Mesodermal cell (in vitro differentiated cells): ENCODE results near the gene GPR132.

Experiments used
- H3K27ac ChIP-seq: 2 replicates; pipeline ENCODE4 v1.7.0; 2013; ENCODE audit warnings: mild to moderate bottlenecking, low read depth, low read length, moderate library complexity; ENCODE audit not compliant: severe bottlenecking
- H3K36me3 ChIP-seq: 2 replicates; pipeline ENCODE4 v1.7.1; 2013; ENCODE audit warnings: mild to moderate bottlenecking, low read length, moderate library complexity; ENCODE audit not compliant: control insufficient read depth, insufficient read depth
- H3K4me1 ChIP-seq: one replicate; pipeline ENCODE4 v1.7.1; 2013; ENCODE audit warnings: mild to moderate bottlenecking, low read length; ENCODE audit not compliant: insufficient read depth, control insufficient read depth, poor library complexity, severe bottlenecking
- H3K4me3 ChIP-seq: 2 replicates; pipeline ENCODE4 v1.7.0; 2013; ENCODE audit warnings: low read length, control low read depth, mild to moderate bottlenecking; ENCODE audit not compliant: insufficient read depth, poor library complexity, severe bottlenecking; ENCODE audit errors: extremely low read depth
- H3K9me3 ChIP-seq: 2 replicates; pipeline ENCODE4 v1.7.1; 2013; ENCODE audit warnings: mild to moderate bottlenecking, low read length, moderate library complexity; ENCODE audit not compliant: control insufficient read depth
- WGBS, 2 experiments: methylation state at CpG; one replicate each; pipeline ENCODE4 v1.1.5; 2013; ENCODE audit warnings: missing lambda C conversion rate in 2 of 2; ENCODE audit not compliant: insufficient coverage in 2 of 2; 5-methylcytosine and 5-hydroxymethylcytosine counted together

The GPR132 gene

DNA sequence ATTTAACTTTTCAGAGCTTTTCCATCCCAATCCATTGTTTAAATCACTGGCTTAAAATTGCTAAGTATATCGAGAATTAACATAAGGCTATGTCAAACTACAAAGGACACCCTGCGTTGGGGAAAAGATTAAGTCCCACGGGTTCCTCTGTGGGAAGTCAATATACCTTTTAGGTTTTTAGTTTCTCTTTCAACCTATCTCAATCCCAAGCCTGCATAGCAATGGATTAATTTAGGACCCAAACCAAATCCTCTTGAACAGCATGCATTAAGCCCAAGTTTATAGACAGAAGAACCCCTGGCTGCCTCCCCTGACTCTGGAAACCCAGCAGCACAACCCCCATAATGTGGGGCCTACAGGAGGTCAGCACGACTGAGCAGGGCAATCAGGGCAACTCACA lies 50.6 kb downstream of the GPR132 start:
- H3K4me3 ChIP-seq = no peak overlapping the region
- no peaks in the 10 kb centered on the region for H3K9me3 ChIP-seq
- peaks cover 34% of the 10 kb centered on the region for H3K4me1 ChIP-seq
- WGBS, 2 experiments = 81 to 83% methylated on average over 3 to 4 of the region's 4 CpGs
- peaks cover 79% of the 10 kb centered on the region for H3K36me3 ChIP-seq
- no peak overlapping the region for H3K27ac ChIP-seq

DNA sequence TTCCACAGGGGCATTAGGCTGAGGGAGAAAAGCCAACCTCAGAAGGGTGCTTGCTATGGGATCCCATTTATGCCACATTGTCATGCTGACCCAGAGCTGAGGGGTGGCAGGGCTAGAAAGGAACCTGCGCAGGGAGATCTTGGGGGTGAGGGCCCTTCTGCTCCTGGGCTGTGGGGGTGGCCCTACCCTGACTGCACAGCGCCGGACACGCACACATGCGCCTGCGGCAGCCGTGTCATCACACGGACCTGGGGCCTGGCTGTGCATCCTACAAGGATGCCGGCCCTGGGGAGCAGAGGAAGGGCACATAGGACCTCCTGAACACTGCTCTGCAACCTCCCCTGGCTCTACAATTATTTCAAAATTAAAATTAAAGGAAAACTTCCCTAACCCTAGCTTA lies 51.2 kb downstream of the GPR132 start:
- peaks cover 30% of the 10 kb centered on the region for H3K4me1 ChIP-seq
- 96 to 98% methylated on average over 9 of the region's 9 CpGs for WGBS, 2 experiments
- H3K27ac ChIP-seq = no peak overlapping the region
- H3K36me3 ChIP-seq = peaks cover 81% of the 10 kb centered on the region
- no peaks in the 10 kb centered on the region for H3K9me3 ChIP-seq
- no peak overlapping the region for H3K4me3 ChIP-seq

DNA sequence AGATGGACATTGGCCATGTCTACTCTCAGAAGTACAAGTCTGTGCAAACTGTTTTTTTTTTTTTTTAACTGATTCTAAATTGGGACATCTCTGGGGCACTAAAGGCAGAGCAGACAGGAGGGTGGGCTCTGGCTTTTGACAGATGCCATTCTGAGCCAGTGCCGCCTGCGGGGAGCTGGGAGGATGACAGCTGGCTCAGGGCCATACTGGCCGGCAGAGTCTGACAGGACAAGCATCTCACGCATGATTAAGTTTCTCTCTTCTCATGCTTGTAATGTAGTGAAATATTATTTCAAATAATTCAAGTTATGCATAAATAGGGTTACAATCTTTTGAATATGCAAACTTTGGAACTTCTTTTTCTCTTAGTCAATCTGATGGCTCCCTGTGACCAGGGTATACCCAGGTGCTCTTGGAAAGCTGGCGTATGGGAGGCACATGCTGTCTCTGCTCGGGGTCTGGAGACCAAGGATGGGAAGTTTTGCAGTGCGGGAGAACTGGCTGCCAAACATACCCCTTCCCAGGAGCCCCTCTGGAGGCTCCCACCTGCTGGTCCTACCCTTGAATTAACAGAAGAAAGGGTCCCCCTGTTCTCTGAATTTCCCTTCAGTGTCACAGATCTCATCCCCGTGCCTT lies 52.0 kb downstream of the GPR132 start:
- peaks cover 23% of the 10 kb centered on the region for H3K4me1 ChIP-seq
- 80 to 92% methylated on average over 5 to 6 of the region's 8 CpGs for WGBS, 2 experiments
- no peak overlapping the region for H3K27ac ChIP-seq
- H3K36me3 ChIP-seq = peaks cover 82% of the 10 kb centered on the region
- H3K9me3 ChIP-seq = no peaks in the 10 kb centered on the region
- H3K4me3 ChIP-seq = no peak overlapping the region

DNA sequence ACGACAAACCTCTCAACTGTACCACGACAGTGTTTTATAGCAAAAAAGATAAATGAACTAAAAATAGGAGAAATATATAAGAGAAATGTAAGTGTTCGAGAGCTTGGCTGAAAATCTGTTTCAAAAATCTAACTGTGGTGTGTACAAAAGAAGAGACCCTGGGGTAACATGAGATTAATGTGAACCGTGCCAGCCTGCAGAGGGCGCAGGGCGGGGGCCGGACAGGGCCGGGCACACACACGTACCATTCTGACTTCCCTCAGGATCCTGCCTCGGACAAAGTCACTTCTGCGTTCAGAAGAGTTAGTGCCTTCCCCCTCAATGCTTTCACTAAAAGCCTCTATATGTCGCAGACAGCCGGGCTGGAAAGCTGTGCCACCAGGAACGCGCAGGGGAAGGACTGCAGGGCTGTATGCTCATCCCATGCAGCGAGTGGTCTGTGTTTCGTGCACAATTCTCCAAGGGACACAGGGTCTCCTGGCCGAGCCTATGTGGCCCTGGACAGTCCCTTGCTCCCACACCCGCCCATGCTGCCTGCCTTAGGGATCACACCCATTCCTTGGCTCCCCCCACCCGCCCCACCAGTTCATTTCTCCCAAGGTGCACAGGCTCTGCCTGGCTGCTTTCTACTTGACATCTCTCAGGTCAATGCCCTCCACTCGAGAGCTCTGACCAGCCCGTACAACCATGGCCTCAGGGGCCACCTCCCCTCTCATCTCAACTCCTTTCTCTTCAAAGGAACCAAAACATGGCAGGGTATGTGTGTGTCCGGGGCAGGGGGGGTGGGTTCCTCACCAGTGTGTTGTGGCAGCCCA lies 52.9 kb downstream of the GPR132 start:
- Histone ChIP-seq H3K4me1 (peaks cover 16% of the 10 kb centered on the region), H3K27ac (no peak overlapping the region), H3K36me3 (peaks cover 83% of the 10 kb centered on the region), H3K4me3 (no peak overlapping the region), H3K9me3 (no peaks in the 10 kb centered on the region)
- WGBS, 2 experiments = 94 to 96% methylated on average over 14 to 19 of the region's 23 CpGs

DNA sequence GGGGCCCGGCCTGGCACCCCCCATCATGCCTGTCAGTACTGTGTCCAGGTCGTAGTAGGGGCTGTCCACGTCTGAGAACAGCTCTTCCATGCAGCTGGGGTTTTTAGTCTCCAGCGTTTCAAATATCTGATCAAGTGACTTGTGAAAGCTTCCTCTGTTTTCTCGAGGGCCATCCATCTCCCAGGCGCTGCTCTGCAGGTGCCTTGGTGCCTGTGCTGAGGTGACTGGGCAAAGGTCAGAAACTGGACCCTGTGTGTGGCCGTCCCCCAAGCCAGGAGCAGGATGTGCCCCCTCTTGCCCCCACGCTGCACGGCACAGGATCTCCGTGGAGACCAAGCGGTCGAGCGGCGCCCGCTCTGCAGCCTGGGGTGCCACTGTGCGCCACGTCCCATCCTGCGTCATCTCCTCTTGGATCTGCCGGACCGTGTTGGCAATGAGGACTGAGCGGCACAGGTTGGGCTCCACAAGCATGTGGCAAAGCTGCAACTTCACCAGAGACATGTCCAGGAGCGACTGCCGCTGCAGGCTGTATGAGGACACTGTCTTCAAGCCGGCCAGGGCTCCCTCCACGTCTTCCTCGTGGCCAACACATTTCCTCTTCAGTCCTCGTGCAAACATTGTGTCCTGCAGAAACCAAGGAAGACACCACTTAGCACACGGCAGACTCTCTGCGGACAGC lies 53.8 kb downstream of the GPR132 start:
- no peaks in the 10 kb centered on the region for H3K9me3 ChIP-seq
- no peak overlapping the region for H3K27ac ChIP-seq
- H3K4me1 ChIP-seq = peaks cover 10% of the 10 kb centered on the region
- H3K4me3 ChIP-seq = no peak overlapping the region
- WGBS, 2 experiments = 96 to 99% methylated on average over 29 of the region's 29 CpGs
- peaks cover 80% of the 10 kb centered on the region for H3K36me3 ChIP-seq

DNA sequence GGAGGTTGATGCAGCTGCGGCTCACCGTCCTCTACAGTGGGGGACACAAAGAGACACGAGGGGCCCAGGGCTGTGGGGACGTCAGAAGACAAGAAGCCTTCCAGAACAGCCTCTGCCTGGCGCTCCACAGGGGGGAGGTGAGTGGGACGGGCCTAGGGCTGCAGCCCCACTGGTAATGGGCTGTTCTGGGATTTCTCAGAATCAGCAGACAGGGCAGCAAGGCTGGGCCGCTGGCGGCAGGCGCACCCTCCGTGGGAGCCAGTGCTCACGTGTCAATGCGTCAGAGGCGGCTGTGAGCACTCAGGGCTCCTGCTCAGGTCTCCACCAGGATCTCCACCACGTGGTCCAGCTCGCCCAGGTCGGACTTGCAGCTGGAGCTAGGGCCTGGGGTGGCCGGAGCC lies 54.3 kb downstream of the GPR132 start:
- 77 to 90% methylated on average over 15 of the region's 17 CpGs for WGBS, 2 experiments

DNA sequence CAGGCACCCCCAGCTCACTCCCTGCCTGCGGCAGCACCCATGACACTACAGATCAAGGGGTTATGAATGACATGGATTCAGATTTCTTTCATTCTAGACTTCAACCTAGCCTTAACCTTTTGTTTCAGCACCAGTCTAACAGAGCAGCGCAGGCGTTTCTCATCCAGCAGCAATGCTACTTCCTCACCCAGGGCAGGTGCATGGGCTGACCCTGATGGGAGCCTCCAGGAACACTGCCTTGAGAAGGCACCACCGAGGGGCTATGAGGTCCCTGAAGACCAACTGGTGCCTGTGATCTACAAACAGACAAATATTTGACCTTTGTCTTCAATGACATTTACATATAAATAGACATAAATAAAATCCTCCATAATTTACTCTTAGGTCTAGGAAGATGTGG lies 55.1 kb downstream of the GPR132 start:
- Histone ChIP-seq H3K27ac (no peak overlapping the region), H3K9me3 (no peaks in the 10 kb centered on the region), H3K4me1 (peaks cover 3% of the 10 kb centered on the region), H3K36me3 (peaks cover 74% of the 10 kb centered on the region), H3K4me3 (no peak overlapping the region)
- 88 to 100% methylated on average over 3 of the region's 4 CpGs for WGBS, 2 experiments

More for the DNA sequence above, 54.3 kb downstream of the GPR132 start:
- Histone ChIP-seq H3K36me3 (peaks cover 76% of the 10 kb centered on the region), H3K27ac (no peak overlapping the region), H3K4me3 (no peak overlapping the region), H3K4me1 (peaks cover 10% of the 10 kb centered on the region), H3K9me3 (no peaks in the 10 kb centered on the region)

DNA sequence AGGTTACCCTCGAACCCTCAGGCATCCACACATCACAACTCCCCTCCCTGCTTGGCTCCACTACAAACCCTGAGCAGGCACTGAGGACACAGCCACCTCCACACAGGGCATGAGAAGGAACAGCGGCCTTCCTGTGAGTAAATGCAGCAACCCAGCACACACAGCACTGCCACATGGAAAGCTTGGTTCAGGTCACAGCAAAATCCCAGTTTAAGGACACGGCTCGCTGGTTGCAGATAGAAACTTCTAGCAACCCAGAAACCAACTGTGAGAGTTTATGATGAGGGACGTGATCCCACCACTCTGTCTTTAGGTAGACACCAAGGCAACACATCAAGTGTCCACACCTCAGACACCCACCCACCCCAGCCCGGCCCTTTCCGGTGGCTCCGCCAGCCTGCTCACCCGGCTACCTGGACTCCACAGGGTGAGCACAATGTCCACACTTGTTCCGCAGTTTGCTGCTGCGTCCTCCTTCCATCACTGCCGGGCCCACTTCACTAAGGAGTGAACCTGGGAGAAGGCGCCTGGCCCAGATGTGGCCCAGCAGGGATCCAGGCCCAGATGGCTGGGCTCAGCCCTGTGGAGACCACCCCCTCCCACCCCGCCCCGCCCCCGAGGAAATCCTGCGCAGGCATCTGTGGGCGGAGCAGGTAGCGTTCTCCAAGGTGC lies 57.5 kb downstream of the GPR132 start:
- Histone ChIP-seq H3K36me3 (peaks cover 59% of the 10 kb centered on the region), H3K4me3 (no peak overlapping the region), H3K4me1 (no peaks in the 10 kb centered on the region), H3K9me3 (no peaks in the 10 kb centered on the region), H3K27ac (no peak overlapping the region)
- WGBS, 2 experiments = 95 to 98% methylated on average over 13 to 19 of the region's 19 CpGs

DNA sequence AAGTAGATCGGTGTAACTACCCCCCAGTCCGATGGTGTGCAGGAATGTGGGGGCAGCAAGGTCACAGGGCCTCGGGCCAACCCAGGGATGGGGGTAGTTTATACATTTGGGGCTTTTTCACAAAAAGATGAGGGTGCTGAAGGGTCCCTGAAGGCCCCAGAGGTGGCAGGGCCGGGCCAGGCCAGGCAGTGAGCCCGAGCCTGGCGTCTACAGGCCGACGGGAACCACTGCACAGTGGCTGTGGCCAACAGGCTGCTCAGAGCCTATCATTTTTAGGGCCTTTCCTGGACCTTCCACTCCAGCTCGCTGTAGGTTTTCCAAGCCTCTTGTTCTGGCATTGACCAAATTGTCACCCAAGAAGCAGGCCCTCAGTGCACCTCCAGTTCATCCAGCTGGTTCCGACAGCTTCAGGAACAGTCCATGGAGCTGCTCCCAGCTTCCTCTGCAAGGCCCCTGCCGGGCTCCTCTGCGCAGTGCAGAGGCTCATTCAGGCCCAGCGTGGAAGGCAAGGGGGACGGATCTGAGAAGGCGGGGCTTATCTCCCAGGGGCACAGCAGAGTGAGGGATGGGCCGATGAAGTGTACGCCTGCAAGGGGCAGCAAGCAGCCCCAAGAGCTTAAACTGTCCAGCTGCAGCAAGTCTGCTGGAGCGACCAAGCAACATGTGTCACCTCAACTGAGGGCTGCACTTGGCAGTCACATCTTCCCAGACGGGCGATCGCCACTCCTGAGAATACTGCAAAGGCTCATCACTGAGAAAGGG lies 58.2 kb downstream of the GPR132 start:
- Histone ChIP-seq H3K4me1 (no peaks in the 10 kb centered on the region), H3K9me3 (no peaks in the 10 kb centered on the region), H3K27ac (no peak overlapping the region), H3K4me3 (no peak overlapping the region), H3K36me3 (peaks cover 51% of the 10 kb centered on the region)
- 90 to 95% methylated on average over 17 to 21 of the region's 21 CpGs for WGBS, 2 experiments
